Endodermal cell (in vitro differentiated cells): ENCODE measurements around the gene NAA15. TPM values are rescaled to one million over a fixed set of nuclear protein-coding genes. Genes with fewer than 3 reads are reported as not detected.

Source experiments
- DNase-seq: peaks from one replicate; pipeline ENCODE4 v3.0.0-alpha.2; 2017
- H3K27ac ChIP-seq: 2 replicates; pipeline ENCODE4 v1.5.1; 2013; ENCODE audit warnings: mild to moderate bottlenecking, low read depth, low read length, moderate library complexity
- H3K27me3 ChIP-seq: 2 replicates; pipeline ENCODE4 v1.6.1; 2013; ENCODE audit warnings: mild to moderate bottlenecking, low read length, moderate library complexity; ENCODE audit not compliant: insufficient read depth, control insufficient read depth, poor library complexity, severe bottlenecking
- H3K36me3 ChIP-seq: 2 replicates; pipeline ENCODE4 v1.7.0; 2013; ENCODE audit warnings: mild to moderate bottlenecking, low read length, moderate library complexity; ENCODE audit not compliant: control insufficient read depth, insufficient read depth
- H3K4me1 ChIP-seq: one replicate; pipeline ENCODE4 v1.7.0; 2013; ENCODE audit warnings: low read length; ENCODE audit not compliant: control insufficient read depth, insufficient read depth
- H3K4me3 ChIP-seq: 2 replicates; pipeline ENCODE4 v1.5.1; 2013; ENCODE audit warnings: mild to moderate bottlenecking, low read length, moderate library complexity
- H3K9ac ChIP-seq: 2 replicates; pipeline ENCODE4 v1.6.1; 2013; ENCODE audit warnings: mild to moderate bottlenecking, low read length, moderate library complexity; ENCODE audit not compliant: poor library complexity, severe bottlenecking; ENCODE audit errors: extremely low read depth
- H3K9me3 ChIP-seq: 2 replicates; pipeline ENCODE4 v1.6.1; 2013; ENCODE audit warnings: mild to moderate bottlenecking, low read length, moderate library complexity; ENCODE audit not compliant: control insufficient read depth
- H3K27ac Mint-ChIP-seq: 2 replicates; pipeline ENCODE4 v1.8.0; 2020; ENCODE audit warnings: mixed read lengths
- H3K27me3 Mint-ChIP-seq: 2 replicates; pipeline ENCODE4 v1.8.0; 2021; ENCODE audit warnings: mild to moderate bottlenecking, mixed read lengths; ENCODE audit not compliant: insufficient read depth
- H3K36me3 Mint-ChIP-seq: 2 replicates; pipeline ENCODE4 v1.8.0; 2020; ENCODE audit warnings: low read depth, mixed read lengths
- H3K4me1 Mint-ChIP-seq: 2 replicates; pipeline ENCODE4 v1.8.0; 2020; ENCODE audit warnings: mixed read lengths
- H3K4me3 Mint-ChIP-seq: 2 replicates; pipeline ENCODE4 v1.8.0; 2020; ENCODE audit warnings: mild to moderate bottlenecking, moderate library complexity, mixed read lengths
- H3K9me3 Mint-ChIP-seq: 2 replicates; pipeline ENCODE4 v1.8.0; 2020; ENCODE audit warnings: mild to moderate bottlenecking, mixed read lengths
- WGBS, 2 experiments: methylation state at CpG; one replicate each; pipeline versions ENCODE4 v1.1.5 to v1.1.7; 2013; ENCODE audit warnings: missing lambda C conversion rate in 2 of 2, mixed read lengths in 1 of 2; ENCODE audit not compliant: insufficient coverage in 1 of 2, insufficient read length in 1 of 2; 5-methylcytosine and 5-hydroxymethylcytosine counted together
- total RNA-seq, 2 donors: library from RNA; stranded (reverse); fragmentation: NEBNext Ultra II Directional in 1 of 2; extraction: Animal tissue kit (Norgen Biotek cat#: 25700) in 1 of 2; gene quantifications; 2 replicates in 1 of 2; 3 replicates in 1 of 2; pipeline ENCODE4 v1.2.1, GENCODE V29; 2021
- TF ChIP-seq, protein P1 (sequence below): fragments of 200-600 bp; sonication (generic); conservative IDR thresholded peaks from 2 replicates; pipeline ENCODE4 v1.5.0; 2021; ENCODE audit warnings: antibody characterized with exemption, mild to moderate bottlenecking

NAA15 gene
- total RNA-seq, 2 donors from 2014 or later, result 64.7 to 78.9 TPM

DNA sequence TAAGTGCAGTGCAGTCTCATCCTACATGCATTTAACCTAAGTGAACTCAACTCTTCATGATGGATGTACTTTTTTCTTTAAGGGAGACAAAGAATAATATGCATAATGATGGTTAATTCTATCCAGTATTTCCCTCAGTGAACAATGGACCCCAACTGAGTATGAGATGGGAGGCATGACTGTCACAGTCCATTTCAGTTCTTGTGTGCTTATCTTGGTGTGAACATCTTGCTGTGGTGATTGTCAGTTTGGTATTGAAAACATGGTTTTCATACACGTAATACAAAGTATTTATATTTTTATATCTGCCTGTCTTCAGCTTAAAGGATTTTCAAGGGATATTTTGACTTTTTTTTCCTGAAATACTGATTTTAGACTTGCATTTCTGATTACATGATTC, 72.9 kb downstream of the NAA15 start:
- TF ChIP-seq, protein P1, sequence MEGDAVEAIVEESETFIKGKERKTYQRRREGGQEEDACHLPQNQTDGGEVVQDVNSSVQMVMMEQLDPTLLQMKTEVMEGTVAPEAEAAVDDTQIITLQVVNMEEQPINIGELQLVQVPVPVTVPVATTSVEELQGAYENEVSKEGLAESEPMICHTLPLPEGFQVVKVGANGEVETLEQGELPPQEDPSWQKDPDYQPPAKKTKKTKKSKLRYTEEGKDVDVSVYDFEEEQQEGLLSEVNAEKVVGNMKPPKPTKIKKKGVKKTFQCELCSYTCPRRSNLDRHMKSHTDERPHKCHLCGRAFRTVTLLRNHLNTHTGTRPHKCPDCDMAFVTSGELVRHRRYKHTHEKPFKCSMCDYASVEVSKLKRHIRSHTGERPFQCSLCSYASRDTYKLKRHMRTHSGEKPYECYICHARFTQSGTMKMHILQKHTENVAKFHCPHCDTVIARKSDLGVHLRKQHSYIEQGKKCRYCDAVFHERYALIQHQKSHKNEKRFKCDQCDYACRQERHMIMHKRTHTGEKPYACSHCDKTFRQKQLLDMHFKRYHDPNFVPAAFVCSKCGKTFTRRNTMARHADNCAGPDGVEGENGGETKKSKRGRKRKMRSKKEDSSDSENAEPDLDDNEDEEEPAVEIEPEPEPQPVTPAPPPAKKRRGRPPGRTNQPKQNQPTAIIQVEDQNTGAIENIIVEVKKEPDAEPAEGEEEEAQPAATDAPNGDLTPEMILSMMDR, result no peak
- no CpG with 5 or more reads among the region's 1 CpG for WGBS, 2 experiments
- H3K27ac ChIP-seq, result no peak overlapping the region
- no peaks in the 10 kb centered on the region for H3K4me1 ChIP-seq
- Mint-ChIP-seq H3K9me3 (no peaks in the 10 kb centered on the region), H3K36me3 (peaks cover 52% of the 10 kb centered on the region), H3K4me3 (no peak overlapping the region), H3K27ac (no peak overlapping the region), H3K27me3 (no peaks in the 10 kb centered on the region), H3K4me1 (no peaks in the 10 kb centered on the region)
- DNase-seq, result no peak
- H3K4me3 ChIP-seq, result no peak overlapping the region
- no peaks in the 10 kb centered on the region for H3K9me3 ChIP-seq
- H3K9ac ChIP-seq, result no peak overlapping the region
- no peaks in the 10 kb centered on the region for H3K27me3 ChIP-seq
- peaks cover 85% of the 10 kb centered on the region for H3K36me3 ChIP-seq

DNA sequence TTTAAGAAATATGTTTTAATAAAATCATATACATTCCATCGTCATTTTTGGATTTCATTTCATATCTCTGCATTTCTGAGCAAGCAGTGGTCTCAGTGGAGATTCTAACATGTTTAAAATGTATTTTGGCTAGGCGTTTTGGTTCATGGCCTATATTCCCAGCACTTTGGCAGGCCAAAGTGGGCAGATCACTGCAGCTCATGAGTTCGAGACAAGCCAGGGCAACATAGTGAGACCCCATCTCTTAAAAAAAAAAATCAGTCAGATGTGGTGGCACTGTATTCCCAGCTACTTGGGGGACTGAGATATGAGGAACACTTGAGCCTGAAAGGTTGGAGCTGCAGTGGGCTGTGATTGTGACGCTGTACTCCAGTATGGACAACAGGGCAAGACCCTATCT, 85.1 kb downstream of the NAA15 start:
- WGBS, 2 experiments, result 93 to 98% methylated on average over 3 to 4 of the region's 4 CpGs
- H3K27me3 Mint-ChIP-seq, result no peaks in the 10 kb centered on the region

DNA sequence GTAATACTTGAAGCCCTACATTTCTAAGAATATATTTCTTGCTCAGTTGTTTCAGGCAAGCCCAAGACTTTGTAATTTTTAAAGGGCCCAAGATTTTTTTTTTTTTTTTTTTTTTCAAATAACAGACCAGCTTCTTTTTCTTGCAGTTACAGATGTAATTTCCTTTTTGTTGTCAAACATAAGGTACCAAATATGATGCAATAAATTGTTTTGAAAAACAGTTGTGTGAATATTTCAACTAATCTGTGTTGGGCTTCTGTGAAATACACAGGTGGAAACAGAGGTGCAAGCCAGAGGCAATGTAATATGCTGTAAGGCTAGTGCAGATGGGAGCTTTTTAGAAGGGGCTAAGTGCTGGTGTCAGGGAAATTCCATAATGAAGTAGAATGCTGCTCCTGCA, 87.8 kb downstream of the NAA15 start:
- H3K27ac Mint-ChIP-seq, result no peak overlapping the region
- H3K4me3 ChIP-seq, result no peak overlapping the region
- no peaks in the 10 kb centered on the region for H3K27me3 Mint-ChIP-seq
- H3K27me3 ChIP-seq, result no peaks in the 10 kb centered on the region
- H3K9me3 ChIP-seq, result no peaks in the 10 kb centered on the region
- TF ChIP-seq, protein P1, result no peak
- no peak for DNase-seq
- H3K9ac ChIP-seq, result no peak overlapping the region
- no peaks in the 10 kb centered on the region for H3K4me1 Mint-ChIP-seq
- peaks cover 96% of the 10 kb centered on the region for H3K36me3 ChIP-seq
- no peak overlapping the region for H3K27ac ChIP-seq
- no peaks in the 10 kb centered on the region for H3K9me3 Mint-ChIP-seq
- no peak overlapping the region for H3K4me3 Mint-ChIP-seq
- no peaks in the 10 kb centered on the region for H3K4me1 ChIP-seq
- H3K36me3 Mint-ChIP-seq, result peaks cover 61% of the 10 kb centered on the region

More for the DNA sequence above, 85.1 kb downstream of the NAA15 start:
- TF ChIP-seq, protein P1, result no peak
- DNase-seq, result no peak
- H3K36me3 ChIP-seq, result peaks cover 90% of the 10 kb centered on the region
- no peak overlapping the region for H3K27ac ChIP-seq
- H3K4me1 ChIP-seq, result no peaks in the 10 kb centered on the region
- Mint-ChIP-seq H3K9me3 (no peaks in the 10 kb centered on the region), H3K4me3 (no peak overlapping the region), H3K4me1 (no peaks in the 10 kb centered on the region), H3K27ac (no peak overlapping the region), H3K36me3 (peaks cover 52% of the 10 kb centered on the region)
- H3K27me3 ChIP-seq, result no peaks in the 10 kb centered on the region
- no peak overlapping the region for H3K9ac ChIP-seq
- no peaks in the 10 kb centered on the region for H3K9me3 ChIP-seq
- no peak overlapping the region for H3K4me3 ChIP-seq
